GM12865 (cell line): Measurements from ENCODE around the gene TEKT5.

ENCODE experiments used
- DNase-seq: peaks from one replicate; pipeline ENCODE4 v3.0.0; 2010; ENCODE audit warnings: low read depth
- H3K4me3 ChIP-seq: 2 replicates; pipeline ENCODE4 v1.5.1; 2011; ENCODE audit warnings: mild to moderate bottlenecking, low read depth, low read length, control low read depth
- TF ChIP-seq, protein P1 (sequence below): IDR thresholded peaks from 2 replicates; pipeline ENCODE4 v1.5.1; 2011; ENCODE audit warnings: low read length, control low read depth, low read depth, inconsistent platforms; ENCODE audit not compliant: insufficient read depth; ENCODE audit errors: missing control alignments

TEKT5 gene

DNA sequence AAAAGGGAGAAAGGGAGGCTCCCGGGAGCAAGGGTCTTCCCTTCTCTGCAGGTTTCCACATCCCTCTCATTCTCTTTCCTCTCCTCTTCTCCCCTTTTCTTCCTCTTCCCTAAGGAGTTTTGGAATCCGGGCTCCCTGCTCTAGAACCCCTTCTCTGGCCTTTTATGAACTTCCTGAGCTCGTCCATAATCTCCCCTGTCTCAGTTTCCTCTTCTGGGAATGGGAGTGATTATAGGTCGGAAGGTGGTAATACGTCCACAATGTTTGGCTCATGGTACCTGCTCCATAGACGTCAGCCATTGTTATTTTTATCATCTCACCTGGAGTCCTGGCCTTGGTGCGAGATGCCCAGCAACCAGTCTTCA, 113.9 kb downstream of the TEKT5 start:
- DNase-seq, result no peak
- TF ChIP-seq, protein P1, sequence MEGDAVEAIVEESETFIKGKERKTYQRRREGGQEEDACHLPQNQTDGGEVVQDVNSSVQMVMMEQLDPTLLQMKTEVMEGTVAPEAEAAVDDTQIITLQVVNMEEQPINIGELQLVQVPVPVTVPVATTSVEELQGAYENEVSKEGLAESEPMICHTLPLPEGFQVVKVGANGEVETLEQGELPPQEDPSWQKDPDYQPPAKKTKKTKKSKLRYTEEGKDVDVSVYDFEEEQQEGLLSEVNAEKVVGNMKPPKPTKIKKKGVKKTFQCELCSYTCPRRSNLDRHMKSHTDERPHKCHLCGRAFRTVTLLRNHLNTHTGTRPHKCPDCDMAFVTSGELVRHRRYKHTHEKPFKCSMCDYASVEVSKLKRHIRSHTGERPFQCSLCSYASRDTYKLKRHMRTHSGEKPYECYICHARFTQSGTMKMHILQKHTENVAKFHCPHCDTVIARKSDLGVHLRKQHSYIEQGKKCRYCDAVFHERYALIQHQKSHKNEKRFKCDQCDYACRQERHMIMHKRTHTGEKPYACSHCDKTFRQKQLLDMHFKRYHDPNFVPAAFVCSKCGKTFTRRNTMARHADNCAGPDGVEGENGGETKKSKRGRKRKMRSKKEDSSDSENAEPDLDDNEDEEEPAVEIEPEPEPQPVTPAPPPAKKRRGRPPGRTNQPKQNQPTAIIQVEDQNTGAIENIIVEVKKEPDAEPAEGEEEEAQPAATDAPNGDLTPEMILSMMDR, result no peak
- peak overlapping the region; percentile 45; the same call in 1 of the 2 replicates for H3K4me3 ChIP-seq

DNA sequence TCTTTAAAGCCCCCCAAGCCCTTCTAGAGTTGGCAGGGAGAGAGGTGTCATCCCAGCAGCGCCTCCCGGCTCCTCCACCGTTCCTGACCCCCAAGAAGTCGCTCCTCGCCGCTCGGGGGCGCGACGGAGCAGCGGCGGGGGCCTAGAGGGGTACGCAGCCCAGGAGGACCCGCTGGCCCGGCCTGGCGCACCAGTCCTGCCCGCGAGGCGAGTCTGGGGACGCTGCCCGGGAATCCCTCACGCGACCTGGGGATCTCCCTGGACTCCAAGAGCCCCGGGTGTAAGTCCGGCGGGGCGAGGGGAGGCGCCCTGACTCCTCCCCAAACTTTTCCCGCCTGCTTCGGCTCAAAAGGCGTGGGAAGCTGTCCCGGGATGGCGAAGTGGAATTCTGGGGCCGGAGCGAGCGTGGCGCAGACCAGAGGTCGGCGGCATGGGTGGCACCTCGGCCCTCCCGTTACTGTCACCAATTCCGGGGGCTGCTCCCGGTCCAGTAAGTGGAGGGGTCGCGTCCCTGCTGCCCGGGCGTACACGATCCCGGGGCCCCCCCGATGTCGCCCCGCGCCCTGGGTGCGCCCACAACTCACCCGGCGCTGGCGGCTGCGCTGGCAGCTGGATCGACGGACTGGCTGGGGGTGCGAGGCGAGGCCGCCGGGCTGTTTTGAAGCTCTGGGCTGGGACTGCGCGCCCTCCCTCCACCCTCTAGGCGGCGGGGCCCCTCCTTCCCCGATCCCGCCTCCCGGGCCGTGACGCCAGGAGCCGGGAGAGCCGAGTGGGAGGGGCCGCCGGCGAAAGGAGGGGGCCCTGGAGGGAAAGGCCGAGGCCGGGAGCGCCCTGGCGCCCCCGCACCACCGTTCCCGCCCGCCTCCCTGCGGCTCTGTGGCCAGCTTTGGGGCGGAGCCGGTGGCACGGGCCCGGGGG, 114.5 kb downstream of the TEKT5 start, which contains the start of gene EMP2:
TSS of gene EMP2 (minus strand) at position 634 of the 918 bp plus-strand sequence. CDS start 32,981 bp downstream, outside the sequence.
- H3K4me3 ChIP-seq, result peak within 1 kb of the TSS; percentile 45
- DNase-seq, result peak; percentile 33
- TF ChIP-seq, protein P1, result peak; percentile 18

DNA sequence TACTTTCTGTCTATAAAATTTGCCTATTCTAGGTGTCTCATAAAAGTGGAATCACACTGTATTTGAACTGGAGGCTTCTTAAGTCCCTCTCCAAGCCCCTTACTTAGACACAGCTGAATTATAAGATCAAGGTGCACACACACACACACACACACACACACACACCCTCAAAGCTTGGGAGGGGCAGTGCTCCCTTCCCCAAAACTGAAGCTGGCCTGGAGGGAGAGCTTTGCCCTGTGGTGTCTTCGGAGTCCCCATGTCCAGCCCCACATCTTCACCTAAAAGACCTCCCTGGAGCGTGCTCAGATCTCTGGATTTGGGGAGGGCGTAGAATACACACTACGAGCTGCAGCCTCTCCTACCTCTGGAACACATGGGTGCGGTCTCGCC, 115.2 kb downstream of the TEKT5 start:
- no peak overlapping the region for H3K4me3 ChIP-seq
- TF ChIP-seq, protein P1, result no peak
- no peak for DNase-seq

DNA sequence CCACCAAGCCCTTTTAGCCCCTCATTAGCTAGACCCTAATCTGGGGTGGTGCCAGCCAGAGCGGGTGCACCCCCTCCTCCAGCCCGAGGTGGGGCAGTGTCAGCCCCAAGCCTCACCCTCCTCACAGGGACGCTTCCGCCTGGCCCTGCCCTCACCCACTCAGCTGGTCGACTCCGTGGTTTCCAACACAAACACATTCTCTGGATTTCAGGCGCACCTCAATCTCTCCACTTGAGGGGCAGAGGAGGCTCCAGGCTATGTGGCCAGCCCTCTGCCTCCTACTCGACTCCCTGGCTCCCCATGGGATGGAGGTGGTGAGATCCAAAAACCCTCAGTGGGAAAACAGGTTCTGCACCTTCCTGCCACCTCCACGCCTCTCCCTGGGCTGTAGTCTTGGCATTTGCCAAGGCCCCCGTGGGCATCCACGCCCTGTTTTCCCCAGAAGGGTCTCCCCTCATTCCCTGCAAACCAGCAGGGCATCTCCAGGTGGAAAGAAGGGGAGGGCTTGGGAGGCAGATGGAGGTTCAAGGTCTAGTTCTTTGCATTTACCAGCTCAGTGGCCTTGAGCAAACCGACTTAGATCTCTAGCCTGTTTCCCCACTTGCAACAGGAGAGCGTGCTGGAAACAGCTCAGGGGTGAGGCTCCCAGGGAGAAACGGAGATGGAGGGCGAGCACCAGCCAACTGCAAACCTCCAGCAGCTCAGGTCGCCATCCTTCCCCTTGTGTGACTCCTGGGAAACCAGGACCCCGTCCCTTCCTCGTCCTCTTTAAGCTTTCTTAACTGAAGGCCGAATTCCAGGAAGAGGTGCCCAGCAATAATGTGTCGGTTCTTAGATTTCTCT, 116.0 kb downstream of the TEKT5 start:
- no peak overlapping the region for H3K4me3 ChIP-seq
- TF ChIP-seq, protein P1, result no peak
- DNase-seq, result no peak
